Lung (tissue), 16 donors: ENCODE measurements around the gene GPR35. TPM values are rescaled to one million over a fixed set of nuclear protein-coding genes. Genes with fewer than 3 reads are reported as not detected.
A peak's percentile ranks its signal among the peaks of the same experiment; 100 is the strongest.

ENCODE experiments used
- ATAC-seq: fragments of 200-7000 bp; cut with Tn5 transposase; one replicate; pipeline ENCODE4 v1.9.1; 2020; ENCODE audit warnings: moderate number of reproducible peaks; ENCODE audit not compliant: insufficient read depth, low FRiP score
- DNase-seq, 3 donors: peaks; one replicate each; pipeline ENCODE4 v3.0.0-alpha.2; 2013 to 2017
- H3K27ac ChIP-seq, 2 donors: one replicate each; pipeline ENCODE4 v1.5.1; 2013; ENCODE audit warnings: mild to moderate bottlenecking in 2 of 2, moderate library complexity in 2 of 2, control low read depth in 1 of 2, inconsistent platforms in 1 of 2, low read depth in 1 of 2, low read length in 1 of 2
- H3K27me3 ChIP-seq, 3 donors: one replicate each; pipeline ENCODE4 v1.5.1; 2013; ENCODE audit warnings: low read length in 2 of 3; ENCODE audit not compliant: control insufficient read depth in 3 of 3, insufficient read depth in 3 of 3
- H3K36me3 ChIP-seq, 4 donors: one replicate each; pipeline ENCODE4 v1.5.1; 2013; ENCODE audit warnings: low read length in 4 of 4, mild to moderate bottlenecking in 1 of 4, moderate library complexity in 1 of 4; ENCODE audit not compliant: control insufficient read depth in 4 of 4, insufficient read depth in 4 of 4
- H3K4me1 ChIP-seq, 5 donors: one replicate each; pipeline ENCODE4 v1.5.1; 2013; ENCODE audit warnings: low read length in 5 of 5, mild to moderate bottlenecking in 2 of 5, moderate library complexity in 1 of 5; ENCODE audit not compliant: control insufficient read depth in 5 of 5, insufficient read depth in 5 of 5
- H3K4me3 ChIP-seq: one replicate; pipeline ENCODE4 v1.5.1; 2013; ENCODE audit warnings: mild to moderate bottlenecking, control low read depth, moderate library complexity
- H3K9ac ChIP-seq, 2 donors: one replicate each; pipeline ENCODE4 v1.5.1; 2013; ENCODE audit warnings: low read length in 2 of 2, control low read depth in 1 of 2; ENCODE audit not compliant: insufficient read depth in 1 of 2
- H3K9me3 ChIP-seq, 4 donors: one replicate each; pipeline ENCODE4 v1.5.1; 2013; ENCODE audit warnings: low read length in 3 of 4, mild to moderate bottlenecking in 1 of 4, moderate library complexity in 1 of 4; ENCODE audit not compliant: control insufficient read depth in 4 of 4, insufficient read depth in 3 of 4
- CTCF ChIP-seq: IDR thresholded peaks from 2 replicates; pipeline ENCODE4 v1.5.1; 2012; ENCODE audit warnings: mild to moderate bottlenecking; ENCODE audit errors: control extremely low read depth, extremely low read depth
- WGBS, 2 donors: extraction: QIAGEN DNeasy Blood & Tissue Kit; methylation state at CpG; one replicate each; pipeline ENCODE4 v1.1.7; 2013; 5-methylcytosine and 5-hydroxymethylcytosine counted together
- long read RNA-seq, 5 donors: transcript quantifications; one replicate each; lab custom pipeline, GENCODE V29; 2026
- polyA plus RNA-seq, 2 donors: library from polyadenylated mRNA; stranded (reverse); fragments of 200-250 nt; gene quantifications; one replicate each; pipeline ENCODE4 v1.2.1, GENCODE V29; 2013
- total RNA-seq, 2 donors: library from RNA; depleted of rRNA in 1 of 2; stranded (reverse); fragments of >200 nt in 1 of 2; gene quantifications; one replicate each; pipeline ENCODE4 v1.2.1, GENCODE V29; 2014 to 2021
- donor health status: control.
- donor health status: control.
- donor health status: Bipolar disorder and iron deficiency.
- donor health status: healthy.
- donor health status: DM: yes; HTN: yes; CAD: no.

GPR35 gene, protein sequence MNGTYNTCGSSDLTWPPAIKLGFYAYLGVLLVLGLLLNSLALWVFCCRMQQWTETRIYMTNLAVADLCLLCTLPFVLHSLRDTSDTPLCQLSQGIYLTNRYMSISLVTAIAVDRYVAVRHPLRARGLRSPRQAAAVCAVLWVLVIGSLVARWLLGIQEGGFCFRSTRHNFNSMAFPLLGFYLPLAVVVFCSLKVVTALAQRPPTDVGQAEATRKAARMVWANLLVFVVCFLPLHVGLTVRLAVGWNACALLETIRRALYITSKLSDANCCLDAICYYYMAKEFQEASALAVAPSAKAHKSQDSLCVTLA
- total RNA-seq = 1 to 10 TPM; 2.3 to 4.4 TPM
- polyA plus RNA-seq = 10 to 100 TPM in 1 of 2 donors, 1 to 10 TPM in 1; 3.9 to 10.3 TPM
- long read RNA-seq, donor 1, partial matches to known transcripts = 0 of 1 reads
- long read RNA-seq, donor 1, other reads (novel, unspliced or antisense) = 0 of 1 reads
- long read RNA-seq, donor 2, partial matches to known transcripts = 0 of 1 reads
- long read RNA-seq, donor 2, other reads (novel, unspliced or antisense) = 0 of 1 reads
- long read RNA-seq, donor 3, partial matches to known transcripts = 0 of 4 reads
- long read RNA-seq, donor 3, other reads (novel, unspliced or antisense) = 0 of 4 reads
- long read RNA-seq, donor 4, partial matches to known transcripts = 0 of 1 reads
- long read RNA-seq, donor 4, other reads (novel, unspliced or antisense) = 0 of 1 reads
- long read RNA-seq, donor 5, partial matches to known transcripts = 0 of 3 reads
- long read RNA-seq, donor 5, other reads (novel, unspliced or antisense) = 0 of 3 reads

DNA sequence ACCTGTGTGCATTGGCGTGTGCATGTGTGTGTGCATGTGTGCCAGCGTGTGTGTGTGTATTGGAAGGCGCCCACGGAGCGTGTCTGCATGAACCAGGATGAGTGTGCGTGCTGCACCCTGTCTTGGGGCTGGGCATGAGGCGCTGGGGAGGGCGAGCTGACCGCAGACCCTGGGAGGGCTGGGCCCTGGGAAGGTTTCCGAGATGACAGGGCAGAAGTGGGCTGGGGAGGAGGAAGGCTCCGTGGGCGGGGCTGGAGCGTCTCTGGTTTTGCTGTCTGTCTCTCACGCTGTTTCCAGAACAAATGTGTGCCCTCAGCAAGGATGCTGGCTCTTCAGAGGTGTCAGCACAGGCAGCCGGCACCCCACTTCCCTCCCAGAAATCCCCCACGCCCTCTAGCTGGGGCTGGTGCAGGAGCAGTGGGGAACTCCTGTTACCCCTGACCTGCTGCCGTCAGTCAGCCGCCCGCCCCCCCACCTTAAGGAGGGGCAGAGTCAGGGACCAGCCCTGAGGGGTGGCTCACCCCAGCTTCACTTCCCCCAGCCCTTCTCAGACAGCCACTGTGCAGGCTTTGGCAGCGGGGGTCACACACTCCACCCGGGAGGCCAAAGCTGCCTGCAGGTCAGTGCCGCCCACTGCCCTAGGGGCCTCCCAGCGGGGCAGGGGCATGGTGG, at the start of gene GPR35:
TSS of gene GPR35 (plus strand) at position 531 of the 672 bp plus-strand sequence. CDS start 4,473 bp downstream, outside the sequence.
- TF ChIP-seq CTCF = no peak
- H3K9ac ChIP-seq = no peak within 1 kb of the TSS
- H3K36me3 ChIP-seq = no peaks in the 10 kb centered on the region
- WGBS, 2 donors = 31 to 36% methylated on average over 23 of the region's 23 CpGs
- H3K27ac ChIP-seq = peak within 1 kb of the TSS in 1 of 2 donors; percentile 71
- H3K27me3 ChIP-seq = no peaks in the 10 kb centered on the region
- H3K9me3 ChIP-seq = no peaks in the 10 kb centered on the region
- peak; percentile 22 for ATAC-seq
- peak in 1 of 3 donors; percentile 19 for DNase-seq
- peaks cover 0 to 20% (median 0%) of the 10 kb centered on the region in 5 donors for H3K4me1 ChIP-seq
- no peak within 1 kb of the TSS for H3K4me3 ChIP-seq

GRCh38 chr2:240576036-240576435, 49.2 kb upstream of the GPR35 start:
- no peak for ATAC-seq
- H3K4me1 ChIP-seq = peaks cover 0 to 20% (median 0%) of the 10 kb centered on the region in 5 donors
- TF ChIP-seq CTCF = no peak
- no peak overlapping the region for H3K27ac ChIP-seq
- DNase-seq = no peak
- no peaks in the 10 kb centered on the region for H3K9me3 ChIP-seq
- H3K4me3 ChIP-seq = no peak overlapping the region
- H3K36me3 ChIP-seq = peaks cover 0 to 70% (median 1%) of the 10 kb centered on the region in 4 donors
- no peaks in the 10 kb centered on the region for H3K27me3 ChIP-seq
- no peak overlapping the region for H3K9ac ChIP-seq
- 78 to 97% methylated on average over 6 of the region's 6 CpGs for WGBS, 2 donors

GRCh38 chr2:240576436-240577205, 48.7 kb upstream of the GPR35 start:
- no peak overlapping the region for H3K9ac ChIP-seq
- WGBS, 2 donors = 95 to 98% methylated on average over 29 to 32 of the region's 32 CpGs
- peaks cover 0 to 19% (median 0%) of the 10 kb centered on the region in 5 donors for H3K4me1 ChIP-seq
- no peak for TF ChIP-seq CTCF
- DNase-seq (no peak), ATAC-seq (no peak)
- no peaks in the 10 kb centered on the region for H3K27me3 ChIP-seq
- peaks cover 0 to 70% (median 1%) of the 10 kb centered on the region in 4 donors for H3K36me3 ChIP-seq
- no peaks in the 10 kb centered on the region for H3K9me3 ChIP-seq
- no peak overlapping the region for H3K27ac ChIP-seq
- H3K4me3 ChIP-seq = no peak overlapping the region
